CD4-positive, alpha-beta T cell (primary cell): ENCODE data around the gene ZNF646. TPM values are rescaled to one million over a fixed set of nuclear protein-coding genes. Genes with fewer than 3 reads are reported as not detected.

Experiments used
- ATAC-seq: fragments of 200-7000 bp; cut with Tn5 transposase; one replicate; pipeline ENCODE4 v1.10.0; 2022; ENCODE audit warnings: mild to moderate bottlenecking; ENCODE audit not compliant: poor library complexity
- CTCF ChIA-PET: fragments of 350-600 bp; sonication (Branson Sonifier 250); formaldehyde crosslinking; loops from one replicate; lab custom pipeline; 2021; ENCODE audit warnings: antibody characterized with exemption, inconsistent platforms; lab: Charles Lee
- POLR2A ChIA-PET: fragments of 350-600 bp; sonication (Branson Sonifier 250); formaldehyde crosslinking; loops from one replicate; lab custom pipeline; 2021; ENCODE audit warnings: antibody characterized with exemption, inconsistent platforms; lab: Charles Lee
- DNase-seq, 14 experiments: peaks; one replicate each; pipeline ENCODE4 v3.0.0-alpha.2; 2013 to 2020; ENCODE audit warnings: mixed read lengths in 2 of 14
- H3K27ac ChIP-seq, 2 donors: one replicate each; pipeline versions ENCODE4 v1.5.1 to v1.7.0; 2013; ENCODE audit warnings: low read length in 2 of 2, low read depth in 1 of 2, mild to moderate bottlenecking in 1 of 2
- H3K27me3 ChIP-seq, 2 experiments: 1 replicate in 1 of 2; 2 replicates in 1 of 2; pipeline versions ENCODE4 v1.6.1 to v1.7.0; 2013; ENCODE audit warnings: low read length in 2 of 2, control low read depth in 1 of 2, mild to moderate bottlenecking in 1 of 2, moderate library complexity in 1 of 2; ENCODE audit not compliant: insufficient read depth in 2 of 2, control insufficient read depth in 1 of 2
- H3K36me3 ChIP-seq: one replicate; pipeline ENCODE4 v1.6.1; 2013; ENCODE audit warnings: low read length, control low read depth; ENCODE audit not compliant: insufficient read depth
- H3K4me1 ChIP-seq: one replicate; pipeline ENCODE4 v1.6.1; 2013; ENCODE audit warnings: low read length, control low read depth; ENCODE audit not compliant: insufficient read depth
- H3K4me3 ChIP-seq: one replicate; pipeline ENCODE4 v1.5.1; 2013; ENCODE audit warnings: mild to moderate bottlenecking, low read length, moderate library complexity
- H3K9me3 ChIP-seq, 2 experiments: 1 replicate in 1 of 2; 2 replicates in 1 of 2; pipeline versions ENCODE4 v1.6.1 to v1.7.0; 2013; ENCODE audit warnings: low read length in 2 of 2, mild to moderate bottlenecking in 2 of 2, control low read depth in 1 of 2, moderate library complexity in 1 of 2; ENCODE audit not compliant: control insufficient read depth in 1 of 2, insufficient read depth in 1 of 2
- H3K27ac Mint-ChIP-seq: one replicate; pipeline ENCODE4 v1.8.0; 2020; ENCODE audit warnings: mixed read lengths
- H3K27me3 Mint-ChIP-seq: one replicate; pipeline ENCODE4 v1.8.0; 2021; ENCODE audit warnings: mixed read lengths
- H3K36me3 Mint-ChIP-seq: one replicate; pipeline ENCODE4 v1.8.0; 2021; ENCODE audit warnings: low read depth, mixed read lengths
- H3K4me1 Mint-ChIP-seq: one replicate; pipeline ENCODE4 v1.8.0; 2021; ENCODE audit warnings: low read depth, mixed read lengths
- H3K4me3 Mint-ChIP-seq: one replicate; pipeline ENCODE4 v1.8.0; 2020; ENCODE audit warnings: mild to moderate bottlenecking, mixed read lengths
- H3K9me3 Mint-ChIP-seq: one replicate; pipeline ENCODE4 v1.8.0; 2020; ENCODE audit warnings: mixed read lengths
- CTCF ChIP-seq: fragments of 200-600 bp; IDR thresholded peaks from one replicate; pipeline ENCODE4 v1.8.0; 2022; ENCODE audit warnings: antibody characterized with exemption, mild to moderate bottlenecking
- intact Hi-C, 2 experiments: fragments of 100-400 bp; cut with DNase I in 1 of 2; cut with micrococcal nuclease in 1 of 2; formaldehyde crosslinking; loops; one replicate each; pipeline versions ENCODE4 v1.15.1 to v1.9.0; 2023 to 2025; cut with DNase I, micrococcal nuclease
- total RNA-seq, 174 experiments: library from RNA in 2 of 174; stranded (reverse) in 2 of 174; gene quantifications; one replicate each; pipeline ENCODE4 v1.2.3 and lab custom pipeline; 2021 to 2026

ZNF646 gene
- total RNA-seq, 2 experiments from 2014 or later: 14.3 to 16.6 TPM

- Histone ChIP-seq H3K27ac (no peak overlapping the region), H3K36me3 (peaks cover 18% of the 10 kb centered on the region), H3K27me3 (no peaks in the 10 kb centered on the region), H3K4me1 (peaks cover 25% of the 10 kb centered on the region), H3K4me3 (peak overlapping the region; percentile 59), H3K9me3 (no peaks in the 10 kb centered on the region)
- DNase-seq: no peak
- CTCF ChIA-PET: interaction anchor here (2.4 kb wide), 1 partner anchor 33 kb away, joined by 7 read pairs; no protein-coding TSS in a partner anchor
- TF ChIP-seq CTCF: no peak
- peaks cover 13% of the 10 kb centered on the region for H3K4me1 Mint-ChIP-seq
- ATAC-seq: no peak
- H3K27ac Mint-ChIP-seq: peak overlapping the region; percentile 74
- intact Hi-C loops: loop anchor here in 1 of 2 experiments (5.0 kb wide), 1 partner anchor 33 kb away; no protein-coding TSS in a partner anchor
- H3K4me3 Mint-ChIP-seq: peak overlapping the region; percentile 86
- H3K27me3 Mint-ChIP-seq: no peaks in the 10 kb centered on the region
- POLR2A ChIA-PET: interaction anchor here (1.1 to 2.3 kb wide), 3 partner anchors 9 to 71 kb away, joined by 3 to 12 read pairs (median 3); partner anchors contain the start of genes FUS, KAT8, ZNF646 and ZNF668
- no peaks in the 10 kb centered on the region for H3K9me3 Mint-ChIP-seq
- peaks cover 26% of the 10 kb centered on the region for H3K36me3 Mint-ChIP-seq
Observed at GRCh38 chr16:31108794-31109558, 34.8 kb downstream of the ZNF646 start.

GRCh38 chr16:31109622-31110021, 35.4 kb downstream of the ZNF646 start:
- Mint-ChIP-seq H3K4me3 (peak overlapping the region; percentile 86), H3K36me3 (peaks cover 26% of the 10 kb centered on the region), H3K27me3 (no peaks in the 10 kb centered on the region), H3K9me3 (no peaks in the 10 kb centered on the region), H3K4me1 (peaks cover 13% of the 10 kb centered on the region), H3K27ac (peak overlapping the region; percentile 74)
- intact Hi-C loops: loop anchor here in 1 of 2 experiments (5.0 kb wide), 1 partner anchor 33 kb away; no protein-coding TSS in a partner anchor
- DNase-seq (no peak), ATAC-seq (no peak)
- Histone ChIP-seq H3K27me3 (no peaks in the 10 kb centered on the region), H3K27ac (no peak overlapping the region), H3K9me3 (no peaks in the 10 kb centered on the region), H3K36me3 (peaks cover 18% of the 10 kb centered on the region), H3K4me1 (peaks cover 25% of the 10 kb centered on the region), H3K4me3 (no peak overlapping the region)
- ChIA-PET POLR2A (interaction anchor here (1.1 kb wide), 1 partner anchor 36 kb away, joined by 3 read pairs; the partner anchor contains the start of genes ZNF646 and ZNF668), CTCF (no interaction called here)
- no peak for TF ChIP-seq CTCF

- TF ChIP-seq CTCF: no peak
- Histone ChIP-seq H3K4me1 (peaks cover 25% of the 10 kb centered on the region), H3K27ac (no peak overlapping the region), H3K27me3 (no peaks in the 10 kb centered on the region), H3K9me3 (no peaks in the 10 kb centered on the region), H3K36me3 (peaks cover 18% of the 10 kb centered on the region), H3K4me3 (no peak overlapping the region)
- ATAC-seq (no peak), DNase-seq (no peak)
- intact Hi-C loops: no loop called here
- Mint-ChIP-seq H3K4me3 (peak overlapping the region; percentile 86), H3K27me3 (no peaks in the 10 kb centered on the region), H3K27ac (peak overlapping the region; percentile 74), H3K9me3 (no peaks in the 10 kb centered on the region), H3K36me3 (peaks cover 26% of the 10 kb centered on the region), H3K4me1 (peaks cover 13% of the 10 kb centered on the region)
- ChIA-PET POLR2A (interaction anchor here (1.1 kb wide), 1 partner anchor 36 kb away, joined by 3 read pairs; the partner anchor contains the start of genes ZNF646 and ZNF668), CTCF (no interaction called here)
Observed at GRCh38 chr16:31110106-31111034, 36.1 kb downstream of the ZNF646 start.
